T-helper 22 cell (primary cell): Measurements from ENCODE around the gene CLCNKA.
"Not testable (repeated sequence)": the region's sequence is repeated elsewhere in the genome, so short reads cannot be mapped to it uniquely, and the experiment has no call there.

Experiments
- DNase-seq: peaks from one replicate; pipeline ENCODE4 v3.0.0-alpha.2; 2020; ENCODE audit warnings: low read depth

CLCNKA gene

GRCh38 chr1:16042096-16042495 is 20.3 kb downstream of the CLCNKA start:
- no peak for DNase-seq

- DNase-seq = not testable (repeated sequence)
Observed at GRCh38 chr1:16042654-16043053, 20.8 kb downstream of the CLCNKA start.

GRCh38 chr1:16043521-16043920 is 21.7 kb downstream of the CLCNKA start, which contains the start of gene CLCNKB:
CLCNKB (plus strand) TSS chr1:16043782; CDS start chr1:16044493, 711 bp downstream.
- DNase-seq = no peak

GRCh38 chr1:16043950-16044349 is 22.1 kb downstream of the CLCNKA start:
- no peak for DNase-seq

GRCh38 chr1:16046842-16047241 is 25.0 kb downstream of the CLCNKA start:
- no peak for DNase-seq

- DNase-seq = no peak
Observed at GRCh38 chr1:16047791-16048475, 26.1 kb downstream of the CLCNKA start.

- DNase-seq = no peak
Observed at GRCh38 chr1:16048573-16049189, 26.8 kb downstream of the CLCNKA start.

- no peak for DNase-seq
Observed at GRCh38 chr1:16050328-16050727, 28.5 kb downstream of the CLCNKA start.

- DNase-seq = no peak
Observed at GRCh38 chr1:16051039-16051438, 29.2 kb downstream of the CLCNKA start.

GRCh38 chr1:16051949-16052348 is 30.1 kb downstream of the CLCNKA start:
- DNase-seq = not testable (repeated sequence)

- no peak for DNase-seq
Observed at GRCh38 chr1:16053781-16054502, 32.1 kb downstream of the CLCNKA start.

GRCh38 chr1:16054598-16055540 is 33.0 kb downstream of the CLCNKA start:
- DNase-seq = no peak

- DNase-seq = peak; percentile 59
Observed at GRCh38 chr1:16055613-16056520, 34.0 kb downstream of the CLCNKA start.

GRCh38 chr1:16056521-16056912 is 34.7 kb downstream of the CLCNKA start:
- DNase-seq = not testable (repeated sequence)

- DNase-seq = not testable (repeated sequence)
Observed at GRCh38 chr1:16057314-16057915, 35.6 kb downstream of the CLCNKA start.

- not testable (repeated sequence) for DNase-seq
Observed at GRCh38 chr1:16058394-16059120, 36.7 kb downstream of the CLCNKA start.

GRCh38 chr1:16061266-16061665 is 39.4 kb downstream of the CLCNKA start:
- DNase-seq = no peak

- DNase-seq = not testable (repeated sequence)
Observed at GRCh38 chr1:16061989-16062686, 40.3 kb downstream of the CLCNKA start.

GRCh38 chr1:16062687-16063075 is 40.8 kb downstream of the CLCNKA start:
- DNase-seq = not testable (repeated sequence)
